HEK293 (cell line): Measurements from ENCODE around the gene RAB6A.

Experiments used
- TCF7L2 ChIP-seq: IDR thresholded peaks from 2 replicates; pipeline ENCODE4 v1.6.1; 2011; ENCODE audit warnings: low read depth, mild to moderate bottlenecking, inconsistent platforms, low read length, moderate library complexity, borderline replicate concordance
- TRIM28 ChIP-seq: IDR thresholded peaks from 2 replicates; pipeline ENCODE4 v1.6.1; 2011; ENCODE audit warnings: low read length, control low read depth, borderline replicate concordance
- ZNF214 ChIP-seq: fragments of 450-650 bp; formaldehyde crosslinking; IDR thresholded peaks from 2 replicates; pipeline ENCODE4 v1.5.1; 2017; ENCODE audit warnings: missing biosample characterization, mild to moderate bottlenecking, missing genetic modification characterization, borderline replicate concordance
- ZNF274 ChIP-seq, 2 experiments: fragments of 200-500 bp in 1 of 2; fragments of 450-650 bp in 1 of 2; sonication (Bioruptor generic) in 1 of 2; formaldehyde crosslinking in 1 of 2; IDR thresholded peaks; 2 replicates each; pipeline versions ENCODE4 v1.5.1 to v1.6.1; 2014 to 2016; ENCODE audit warnings: borderline replicate concordance in 1 of 2, inconsistent platforms in 1 of 2, low read length in 1 of 2, missing biosample characterization in 1 of 2, missing genetic modification characterization in 1 of 2
- ZNF530 ChIP-seq: fragments of 450-650 bp; formaldehyde crosslinking; IDR thresholded peaks from 2 replicates; pipeline ENCODE4 v1.5.1; 2016; ENCODE audit warnings: low read depth, missing biosample characterization, missing genetic modification characterization
- ZSCAN18 ChIP-seq: fragments of 450-650 bp; formaldehyde crosslinking; IDR thresholded peaks from 2 replicates; pipeline ENCODE4 v1.5.1; 2016; ENCODE audit warnings: missing biosample characterization, missing genetic modification characterization
- TF ChIP-seq, protein P1 (sequence below): fragments of 450-650 bp; formaldehyde crosslinking; IDR thresholded peaks from 2 replicates; pipeline ENCODE4 v1.5.1; 2016; ENCODE audit warnings: missing biosample characterization, missing genetic modification characterization
- TF ChIP-seq, protein P2 (sequence below): fragments of 450-650 bp; formaldehyde crosslinking; IDR thresholded peaks from 2 replicates; pipeline ENCODE4 v1.5.1; 2016; ENCODE audit warnings: missing biosample characterization, missing genetic modification characterization
- TF ChIP-seq, protein P3 (sequence below): fragments of 450-650 bp; formaldehyde crosslinking; IDR thresholded peaks from 2 replicates; pipeline ENCODE4 v1.5.1; 2016; ENCODE audit warnings: missing biosample characterization, missing genetic modification characterization
- TF ChIP-seq, protein P4 (sequence below): IDR thresholded peaks from 2 replicates; pipeline ENCODE4 v1.6.1; 2011; ENCODE audit warnings: mild to moderate bottlenecking, low read depth, low read length, borderline replicate concordance

- TF ChIP-seq ZSCAN18 (tag by site-specific recombination) (no peak), TCF7L2 (no peak), ZNF214 (tag by site-specific recombination) (no peak), ZNF274 (IDR thresholded peaks at IDR 0.05; ENCODE audit: low read length) (no peak), ZNF274 (tag by site-specific recombination; IDR thresholded peaks at IDR 0.05; ENCODE audit: borderline replicate concordance) (no peak), ZNF530 (no peak), TRIM28 (no peak)
- TF ChIP-seq, protein P1, sequence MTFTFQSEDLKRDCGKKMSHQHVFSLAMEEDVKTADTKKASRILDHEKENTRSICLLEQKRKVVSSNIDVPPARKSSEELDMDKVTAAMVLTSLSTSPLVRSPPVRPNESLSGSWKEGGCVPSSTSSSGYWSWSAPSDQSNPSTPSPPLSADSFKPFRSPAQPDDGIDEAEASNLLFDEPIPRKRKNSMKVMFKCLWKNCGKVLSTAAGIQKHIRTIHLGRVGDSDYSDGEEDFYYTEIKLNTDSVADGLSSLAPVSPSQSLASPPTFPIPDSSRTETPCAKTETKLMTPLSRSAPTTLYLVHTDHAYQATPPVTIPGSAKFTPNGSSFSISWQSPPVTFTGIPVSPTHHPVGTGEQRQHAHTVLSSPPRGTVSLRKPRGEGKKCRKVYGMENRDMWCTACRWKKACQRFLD = no peak
- TF ChIP-seq, protein P2, sequence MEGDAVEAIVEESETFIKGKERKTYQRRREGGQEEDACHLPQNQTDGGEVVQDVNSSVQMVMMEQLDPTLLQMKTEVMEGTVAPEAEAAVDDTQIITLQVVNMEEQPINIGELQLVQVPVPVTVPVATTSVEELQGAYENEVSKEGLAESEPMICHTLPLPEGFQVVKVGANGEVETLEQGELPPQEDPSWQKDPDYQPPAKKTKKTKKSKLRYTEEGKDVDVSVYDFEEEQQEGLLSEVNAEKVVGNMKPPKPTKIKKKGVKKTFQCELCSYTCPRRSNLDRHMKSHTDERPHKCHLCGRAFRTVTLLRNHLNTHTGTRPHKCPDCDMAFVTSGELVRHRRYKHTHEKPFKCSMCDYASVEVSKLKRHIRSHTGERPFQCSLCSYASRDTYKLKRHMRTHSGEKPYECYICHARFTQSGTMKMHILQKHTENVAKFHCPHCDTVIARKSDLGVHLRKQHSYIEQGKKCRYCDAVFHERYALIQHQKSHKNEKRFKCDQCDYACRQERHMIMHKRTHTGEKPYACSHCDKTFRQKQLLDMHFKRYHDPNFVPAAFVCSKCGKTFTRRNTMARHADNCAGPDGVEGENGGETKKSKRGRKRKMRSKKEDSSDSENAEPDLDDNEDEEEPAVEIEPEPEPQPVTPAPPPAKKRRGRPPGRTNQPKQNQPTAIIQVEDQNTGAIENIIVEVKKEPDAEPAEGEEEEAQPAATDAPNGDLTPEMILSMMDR (tag by site-specific recombination) = no peak
- TF ChIP-seq, protein P3, sequence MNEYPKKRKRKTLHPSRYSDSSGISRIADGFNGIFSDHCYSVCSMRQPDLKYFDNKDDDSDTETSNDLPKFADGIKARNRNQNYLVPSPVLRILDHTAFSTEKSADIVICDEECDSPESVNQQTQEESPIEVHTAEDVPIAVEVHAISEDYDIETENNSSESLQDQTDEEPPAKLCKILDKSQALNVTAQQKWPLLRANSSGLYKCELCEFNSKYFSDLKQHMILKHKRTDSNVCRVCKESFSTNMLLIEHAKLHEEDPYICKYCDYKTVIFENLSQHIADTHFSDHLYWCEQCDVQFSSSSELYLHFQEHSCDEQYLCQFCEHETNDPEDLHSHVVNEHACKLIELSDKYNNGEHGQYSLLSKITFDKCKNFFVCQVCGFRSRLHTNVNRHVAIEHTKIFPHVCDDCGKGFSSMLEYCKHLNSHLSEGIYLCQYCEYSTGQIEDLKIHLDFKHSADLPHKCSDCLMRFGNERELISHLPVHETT (tag by site-specific recombination) = no peak
- TF ChIP-seq, protein P4, sequence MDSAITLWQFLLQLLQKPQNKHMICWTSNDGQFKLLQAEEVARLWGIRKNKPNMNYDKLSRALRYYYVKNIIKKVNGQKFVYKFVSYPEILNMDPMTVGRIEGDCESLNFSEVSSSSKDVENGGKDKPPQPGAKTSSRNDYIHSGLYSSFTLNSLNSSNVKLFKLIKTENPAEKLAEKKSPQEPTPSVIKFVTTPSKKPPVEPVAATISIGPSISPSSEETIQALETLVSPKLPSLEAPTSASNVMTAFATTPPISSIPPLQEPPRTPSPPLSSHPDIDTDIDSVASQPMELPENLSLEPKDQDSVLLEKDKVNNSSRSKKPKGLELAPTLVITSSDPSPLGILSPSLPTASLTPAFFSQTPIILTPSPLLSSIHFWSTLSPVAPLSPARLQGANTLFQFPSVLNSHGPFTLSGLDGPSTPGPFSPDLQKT = no peak
Measured at GRCh38 chr11:73749118-73749517, 11.8 kb downstream of the RAB6A start.
